ENCODE data around the gene DHRS12. TPM values are rescaled to one million over a fixed set of nuclear protein-coding genes. Genes with fewer than 3 reads are reported as not detected.

The DHRS12 gene
- total and polyA plus RNA-seq, 7 experiments from 2014 or later = 6.7 to 27.1 (median 21.1) TPM

DNA sequence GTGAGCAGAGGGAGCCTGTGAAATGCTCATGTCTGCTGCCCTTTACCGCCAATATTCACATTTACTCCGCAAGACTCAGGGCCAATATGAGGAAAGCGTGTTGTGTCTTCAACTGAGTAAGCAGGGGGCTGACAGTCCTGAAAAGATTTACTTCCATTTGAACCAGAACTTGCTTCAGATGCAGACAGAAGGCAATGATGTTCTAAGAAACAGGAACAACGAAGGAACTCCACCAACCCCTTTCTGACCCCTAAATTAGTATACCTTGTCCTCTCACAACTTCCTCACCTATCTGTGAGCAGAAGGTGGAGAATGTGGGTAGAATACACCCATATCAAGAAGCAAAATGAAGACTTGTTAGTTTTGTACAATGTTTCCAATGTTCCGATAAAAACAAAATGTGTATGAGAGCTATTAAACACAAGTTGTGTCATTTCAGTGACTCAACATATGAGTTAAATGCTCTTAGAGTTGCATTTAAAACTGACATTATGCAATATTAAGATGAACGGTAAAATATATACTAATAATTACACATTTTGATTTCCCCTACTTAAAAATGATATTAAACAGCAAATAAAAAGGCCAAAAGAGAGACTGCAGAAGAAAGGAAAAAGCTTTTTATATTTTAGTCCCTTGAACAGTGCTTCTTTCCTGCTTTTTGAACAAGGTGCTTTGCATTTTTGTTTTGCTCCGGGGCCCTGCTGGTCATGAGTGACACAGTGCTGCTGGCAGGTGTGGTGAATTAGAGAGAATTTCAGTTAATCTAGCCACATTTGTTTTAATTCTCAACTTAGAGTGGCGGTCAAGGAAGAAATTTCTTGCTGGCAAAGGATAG, 25.0 kb upstream of the DHRS12 start:
- intact Hi-C loops (cut with micrococcal nuclease) = loop anchor here in 1 of 2 donors (5.0 kb wide), 2 partner anchors 183 to 1832 kb away; partner anchors contain the start of genes ALG11, ATP7B and TRIM13
- H3K9me3 Mint-ChIP-seq = no peaks in the 10 kb centered on the region
- DNase-seq (no peak), ATAC-seq (no peak)
- Histone ChIP-seq H3K4me3 (ENCODE audit: low read length) (no peak overlapping the region), H3K9me3 (ENCODE audit: control insufficient read depth in 2 of 3, low read length in 3 of 3) (no peaks in the 10 kb centered on the region), H3K4me1 (ENCODE audit: control insufficient read depth in 2 of 2, insufficient read depth in 2 of 2, low read length in 2 of 2) (peaks cover 40 to 57% of the 10 kb centered on the region in 2 donors), H3K27ac (ENCODE audit: low read depth, low read length) (peak overlapping the region; percentile 26), H3K27me3 (ENCODE audit: control insufficient read depth in 2 of 2, insufficient read depth in 2 of 2, low read length in 2 of 2) (no peaks in the 10 kb centered on the region), H3K36me3 (ENCODE audit: control insufficient read depth in 2 of 3, insufficient read depth in 3 of 3, low read length in 3 of 3) (no peaks in the 10 kb centered on the region)
- ChIA-PET POLR2A (interaction anchor here (0.7 to 12.1 kb wide), 11 partner anchors 8 to 395 kb away, joined by 3 to 324 read pairs (median 8); partner anchors contain the start of gene INTS6), CTCF (interaction anchor here (0.8 to 6.0 kb wide), 9 partner anchors 9 to 396 kb away, joined by 3 to 126 read pairs (median 4); no protein-coding TSS in a partner anchor)
- H3K36me3 Mint-ChIP-seq = peaks cover 0 to 5% (median 3%) of the 10 kb centered on the region in 5 donors
- peak overlapping the region; percentile 34 to 99 (median 95) for H3K27ac Mint-ChIP-seq
- H3K4me3 Mint-ChIP-seq = peak overlapping the region in 8 of 10 donors; percentile 43 to 100 (median 74)
- H3K27me3 Mint-ChIP-seq = peaks cover 0 to 12% (median 0%) of the 10 kb centered on the region in 5 donors
- peaks cover 49 to 77% (median 73%) of the 10 kb centered on the region in 7 donors for H3K4me1 Mint-ChIP-seq

DNA sequence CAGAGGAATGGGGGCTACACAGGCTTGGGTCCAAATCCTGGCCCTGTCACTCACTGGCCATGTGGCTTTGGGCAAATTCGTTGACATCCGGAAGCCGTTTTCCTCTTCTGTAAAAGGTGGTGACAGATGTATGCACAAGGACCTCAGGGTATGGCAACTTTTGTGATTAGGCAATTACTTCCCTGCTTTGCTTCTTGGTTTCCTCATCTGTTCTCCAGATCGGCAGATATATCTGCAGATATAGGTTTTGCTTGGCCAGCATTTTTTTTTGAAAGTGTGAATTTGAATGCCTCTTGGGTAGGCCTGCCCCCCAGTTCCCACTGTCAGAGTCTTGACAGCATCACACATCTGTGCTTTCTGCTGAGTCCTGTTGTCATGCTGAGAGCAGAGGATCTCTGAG, 23.3 kb upstream of the DHRS12 start:
- POLR2A ChIA-PET = interaction anchor here (0.6 to 12.1 kb wide), 8 partner anchors 8 to 627 kb away, joined by 3 to 324 read pairs (median 22); partner anchors contain the start of gene INTS6
- H3K4me3 ChIP-seq (ENCODE audit: low read length) = peak overlapping the region; percentile 75
- Mint-ChIP-seq H3K4me3 (peak overlapping the region; percentile 27 to 100 (median 97)), H3K27ac (peak overlapping the region; percentile 2 to 99 (median 95)), H3K36me3 (peaks cover 0 to 6% (median 3%) of the 10 kb centered on the region in 5 donors), H3K4me1 (peaks cover 51 to 75% (median 65%) of the 10 kb centered on the region in 7 donors), H3K27me3 (peaks cover 0 to 11% (median 0%) of the 10 kb centered on the region in 5 donors), H3K9me3 (no peaks in the 10 kb centered on the region)
- H3K9me3 ChIP-seq (ENCODE audit: control insufficient read depth in 2 of 3, low read length in 3 of 3) = no peaks in the 10 kb centered on the region
- ATAC-seq (peak; percentile 4), DNase-seq (no peak)
- CTCF ChIA-PET = interaction anchor here (3.2 to 6.0 kb wide), 2 partner anchors 13 to 29 kb away, joined by 14 to 126 read pairs; no protein-coding TSS in a partner anchor
- peak overlapping the region; percentile 85 for H3K27ac ChIP-seq (ENCODE audit: low read depth, low read length)
- peaks cover 55 to 57% of the 10 kb centered on the region in 2 donors for H3K4me1 ChIP-seq (ENCODE audit: control insufficient read depth in 2 of 2, insufficient read depth in 2 of 2, low read length in 2 of 2)
- no peaks in the 10 kb centered on the region for H3K36me3 ChIP-seq (ENCODE audit: control insufficient read depth in 2 of 3, insufficient read depth in 3 of 3, low read length in 3 of 3)
- intact Hi-C loops (cut with micrococcal nuclease) = loop anchor here in 1 of 2 donors (2.0 to 5.0 kb wide), 3 partner anchors 18 to 1830 kb away; partner anchors contain the start of genes ALG11, ATP7B, TMEM272 and TRIM13
- no peaks in the 10 kb centered on the region for H3K27me3 ChIP-seq (ENCODE audit: control insufficient read depth in 2 of 2, insufficient read depth in 2 of 2, low read length in 2 of 2)

DNA sequence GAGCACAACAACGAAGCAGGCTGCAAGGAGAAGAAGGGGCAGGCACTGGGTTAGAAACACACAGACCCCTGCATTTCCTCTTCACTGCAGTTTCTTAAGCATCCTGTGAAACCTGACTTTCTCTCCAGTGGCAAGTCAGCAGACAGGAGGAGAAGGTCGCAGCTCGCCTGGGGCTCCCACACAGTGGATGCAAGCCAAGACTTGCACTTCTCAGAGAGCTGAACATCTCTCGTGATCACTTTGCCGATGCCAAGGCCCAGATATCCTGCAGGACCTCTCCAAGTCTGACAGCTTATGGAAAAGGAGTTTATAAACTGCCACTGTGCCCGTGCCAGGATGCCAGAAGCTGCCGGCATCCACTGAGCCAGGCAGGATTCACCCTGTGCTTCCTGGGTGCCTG, 22.6 kb upstream of the DHRS12 start:
- Histone ChIP-seq H3K4me3 (ENCODE audit: low read length) (peak overlapping the region; percentile 75), H3K36me3 (ENCODE audit: control insufficient read depth in 2 of 3, insufficient read depth in 3 of 3, low read length in 3 of 3) (no peaks in the 10 kb centered on the region), H3K9me3 (ENCODE audit: control insufficient read depth in 2 of 3, low read length in 3 of 3) (no peaks in the 10 kb centered on the region), H3K4me1 (ENCODE audit: control insufficient read depth in 2 of 2, insufficient read depth in 2 of 2, low read length in 2 of 2) (peaks cover 51 to 63% of the 10 kb centered on the region in 2 donors), H3K27ac (ENCODE audit: low read depth, low read length) (peak overlapping the region; percentile 85), H3K27me3 (ENCODE audit: control insufficient read depth in 2 of 2, insufficient read depth in 2 of 2, low read length in 2 of 2) (no peaks in the 10 kb centered on the region)
- H3K4me3 Mint-ChIP-seq = peak overlapping the region; percentile 33 to 100 (median 97)
- H3K27ac Mint-ChIP-seq = peak overlapping the region in 8 of 9 donors; percentile 91 to 99 (median 95)
- H3K9me3 Mint-ChIP-seq = no peaks in the 10 kb centered on the region
- intact Hi-C loops (cut with micrococcal nuclease) = loop anchor here in 1 of 2 donors (2.0 to 5.0 kb wide), 3 partner anchors 18 to 1829 kb away; partner anchors contain the start of genes ALG11, ATP7B, TMEM272 and TRIM13
- peaks cover 51 to 73% (median 64%) of the 10 kb centered on the region in 7 donors for H3K4me1 Mint-ChIP-seq
- no peak for ATAC-seq
- ChIA-PET POLR2A (interaction anchor here (0.6 to 12.1 kb wide), 9 partner anchors 8 to 628 kb away, joined by 3 to 324 read pairs (median 5); partner anchors contain the start of gene INTS6), CTCF (interaction anchor here (1.8 to 6.0 kb wide), 2 partner anchors 8 to 12 kb away, joined by 6 to 126 read pairs; no protein-coding TSS in a partner anchor)
- H3K27me3 Mint-ChIP-seq = peaks cover 0 to 10% (median 0%) of the 10 kb centered on the region in 5 donors
- DNase-seq = peak in 3 of 9 donors; percentile 24 to 34 (median 28)
- peaks cover 0 to 6% (median 3%) of the 10 kb centered on the region in 5 donors for H3K36me3 Mint-ChIP-seq

DNA sequence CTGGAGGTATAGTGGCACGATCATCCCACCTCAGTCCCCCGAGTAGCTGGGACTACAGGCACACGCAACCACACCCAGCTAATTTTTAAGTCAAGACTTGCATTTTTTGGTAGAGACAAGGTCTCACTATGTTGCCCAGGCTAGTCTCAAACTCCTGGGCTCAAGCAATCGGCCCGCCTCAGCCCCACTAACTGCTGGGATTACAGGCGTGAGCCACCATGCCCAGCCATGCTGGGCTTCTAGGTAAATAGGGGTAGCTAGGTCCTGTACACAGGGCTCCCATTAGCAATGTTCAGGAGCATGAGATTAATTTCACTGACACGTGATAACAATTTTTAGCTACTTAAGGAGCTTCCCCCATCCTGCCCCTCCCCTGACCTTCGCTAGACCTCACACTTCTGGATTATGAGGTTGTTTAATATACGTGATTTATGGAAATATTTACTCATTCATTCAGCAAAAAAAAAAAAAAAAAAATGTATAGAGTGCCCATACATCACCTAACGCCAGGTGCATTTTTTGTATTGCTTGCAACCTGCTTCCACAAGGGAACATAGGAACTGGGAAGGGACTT, 21.8 kb upstream of the DHRS12 start:
- Mint-ChIP-seq H3K9me3 (no peaks in the 10 kb centered on the region), H3K4me3 (peak overlapping the region; percentile 62 to 100 (median 97)), H3K27ac (peak overlapping the region; percentile 86 to 99 (median 95)), H3K27me3 (peaks cover 0 to 10% (median 0%) of the 10 kb centered on the region in 5 donors), H3K4me1 (peaks cover 56 to 78% (median 63%) of the 10 kb centered on the region in 7 donors), H3K36me3 (peaks cover 0 to 6% (median 5%) of the 10 kb centered on the region in 5 donors)
- Histone ChIP-seq H3K27me3 (ENCODE audit: control insufficient read depth in 2 of 2, insufficient read depth in 2 of 2, low read length in 2 of 2) (no peaks in the 10 kb centered on the region), H3K4me1 (ENCODE audit: control insufficient read depth in 2 of 2, insufficient read depth in 2 of 2, low read length in 2 of 2) (peaks cover 56 to 72% of the 10 kb centered on the region in 2 donors), H3K36me3 (ENCODE audit: control insufficient read depth in 2 of 3, insufficient read depth in 3 of 3, low read length in 3 of 3) (no peaks in the 10 kb centered on the region), H3K27ac (ENCODE audit: low read depth, low read length) (peak overlapping the region; percentile 85), H3K9me3 (ENCODE audit: control insufficient read depth in 2 of 3, low read length in 3 of 3) (no peaks in the 10 kb centered on the region), H3K4me3 (ENCODE audit: low read length) (peak overlapping the region; percentile 75)
- POLR2A ChIA-PET = interaction anchor here (0.7 to 12.1 kb wide), 14 partner anchors 11 to 1701 kb away, joined by 3 to 324 read pairs (median 4); partner anchors contain the start of gene INTS6
- CTCF ChIA-PET = interaction anchor here (0.6 to 6.0 kb wide), 7 partner anchors 9 to 300 kb away, joined by 3 to 126 read pairs (median 3); no protein-coding TSS in a partner anchor
- DNase-seq (peak in 1 of 9 donors; percentile 61), ATAC-seq (no peak)
- intact Hi-C loops (cut with micrococcal nuclease) = loop anchor here (1.0 to 5.0 kb wide), 12 partner anchors 10 to 1828 kb away; partner anchors contain the start of genes ALG11 (in 1 of the 2), ATP7B (in 1 of the 2), CKAP2 (in 1 of the 2) and DHRS12 (in 1 of the 2)

DNA sequence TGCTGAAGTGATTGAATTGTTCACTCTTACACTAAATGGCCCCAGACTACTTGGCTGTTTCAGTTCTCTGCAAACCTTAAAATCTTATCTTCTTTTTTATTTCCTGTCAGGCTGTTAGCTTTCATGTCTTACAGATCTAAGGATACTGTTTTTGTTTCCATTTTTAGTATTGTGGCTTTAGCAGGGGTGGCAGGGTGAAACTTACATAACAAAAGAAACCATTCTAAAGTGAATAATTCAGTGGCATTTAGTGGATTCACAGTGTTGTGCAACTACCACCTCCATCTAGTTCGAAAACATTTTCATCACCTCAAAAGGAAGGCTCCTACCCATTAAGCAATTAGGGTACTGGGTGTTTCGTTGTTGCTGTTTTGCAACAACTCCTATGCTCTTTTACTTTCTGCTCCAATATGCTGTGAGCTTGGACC, 21.2 kb upstream of the DHRS12 start:
- H3K27ac ChIP-seq (ENCODE audit: low read depth, low read length) = peak overlapping the region; percentile 85
- H3K4me3 Mint-ChIP-seq = peak overlapping the region; percentile 62 to 100 (median 97)

More for the DNA sequence above, 21.2 kb upstream of the DHRS12 start:
- Histone ChIP-seq H3K4me3 (ENCODE audit: low read length) (peak overlapping the region; percentile 75), H3K36me3 (ENCODE audit: control insufficient read depth in 2 of 3, insufficient read depth in 3 of 3, low read length in 3 of 3) (no peaks in the 10 kb centered on the region), H3K9me3 (ENCODE audit: control insufficient read depth in 2 of 3, low read length in 3 of 3) (no peaks in the 10 kb centered on the region), H3K4me1 (ENCODE audit: control insufficient read depth in 2 of 2, insufficient read depth in 2 of 2, low read length in 2 of 2) (peaks cover 61 to 78% of the 10 kb centered on the region in 2 donors), H3K27me3 (ENCODE audit: control insufficient read depth in 2 of 2, insufficient read depth in 2 of 2, low read length in 2 of 2) (no peaks in the 10 kb centered on the region)
- CTCF ChIA-PET = interaction anchor here (0.5 to 6.0 kb wide), 8 partner anchors 9 to 303 kb away, joined by 3 to 126 read pairs (median 4); no protein-coding TSS in a partner anchor
- DNase-seq = peak in 7 of 9 donors; percentile 62 to 90 (median 84)
- Mint-ChIP-seq H3K27ac (peak overlapping the region; percentile 86 to 99 (median 95)), H3K4me1 (peaks cover 57 to 80% (median 63%) of the 10 kb centered on the region in 7 donors), H3K9me3 (no peaks in the 10 kb centered on the region), H3K27me3 (peaks cover 0 to 10% (median 0%) of the 10 kb centered on the region in 5 donors), H3K36me3 (peaks cover 0 to 8% (median 6%) of the 10 kb centered on the region in 5 donors)
- intact Hi-C loops (cut with micrococcal nuclease) = loop anchor here (1.0 to 5.0 kb wide), 11 partner anchors 10 to 1828 kb away; partner anchors contain the start of genes ALG11 (in 1 of the 2), ATP7B (in 1 of the 2), CKAP2 (in 1 of the 2) and DHRS12 (in 1 of the 2)
- POLR2A ChIA-PET = interaction anchor here (0.7 to 12.1 kb wide), 14 partner anchors 11 to 1700 kb away, joined by 3 to 324 read pairs (median 4); partner anchors contain the start of gene INTS6
- ATAC-seq = peak; percentile 81
